ENCODE data around the gene SCT. TPM values are rescaled to one million over a fixed set of nuclear protein-coding genes. Genes with fewer than 3 reads are reported as not detected.

Gene SCT
- total RNA-seq, 4 donors from 2014 or later = not detected

GRCh38 chr11:643849-644738 lies 17.1 kb upstream of the SCT start:
- Histone ChIP-seq H3K4me1 (peaks cover 0 to 17% of the 10 kb centered on the region in 2 donors), H3K36me3 (peaks cover 7 to 10% of the 10 kb centered on the region in 2 donors), H3K27me3 (no peaks in the 10 kb centered on the region), H3K9me3 (no peaks in the 10 kb centered on the region), H3K27ac (no peak overlapping the region), H3K4me3 (replicated peaks in 1 of 3) (no peak overlapping the region)
- TF ChIP-seq CTCF (IDR thresholded peaks at IDR 0.05) = no peak
- no peak for TF ChIP-seq POLR2A (IDR thresholded peaks at IDR 0.05)
- no peak for DNase-seq
- intact Hi-C loops (cut with DNase I) = no loop called here
- 93 to 95% methylated on average over 32 to 33 of the region's 50 CpGs for WGBS, 2 donors

GRCh38 chr11:643366-643765 lies 16.4 kb upstream of the SCT start:
- no peaks in the 10 kb centered on the region for H3K27me3 ChIP-seq
- H3K4me3 ChIP-seq (replicated peaks in 1 of 3) = no peak overlapping the region
- DNase-seq = no peak
- no peak for TF ChIP-seq POLR2A (IDR thresholded peaks at IDR 0.05)
- no peak for TF ChIP-seq CTCF (IDR thresholded peaks at IDR 0.05)
- intact Hi-C loops (cut with DNase I) = no loop called here
- H3K9me3 ChIP-seq = no peaks in the 10 kb centered on the region
- H3K27ac ChIP-seq = no peak overlapping the region
- peaks cover 0 to 24% of the 10 kb centered on the region in 2 donors for H3K4me1 ChIP-seq
- H3K36me3 ChIP-seq = peaks cover 7 to 10% of the 10 kb centered on the region in 2 donors
- WGBS, 2 donors = 94 to 99% methylated on average over 7 to 8 of the region's 9 CpGs

GRCh38 chr11:641806-642370 lies 14.9 kb upstream of the SCT start:
- DNase-seq = no peak
- Histone ChIP-seq H3K9me3 (no peaks in the 10 kb centered on the region), H3K4me1 (peaks cover 0 to 39% of the 10 kb centered on the region in 2 donors), H3K27me3 (no peaks in the 10 kb centered on the region), H3K36me3 (peaks cover 7 to 10% of the 10 kb centered on the region in 2 donors), H3K27ac (no peak overlapping the region), H3K4me3 (replicated peaks in 1 of 3) (no peak overlapping the region)
- intact Hi-C loops (cut with DNase I) = no loop called here
- WGBS, 2 donors = 93 to 95% methylated on average over 15 to 19 of the region's 19 CpGs
- no peak for TF ChIP-seq POLR2A (IDR thresholded peaks at IDR 0.05)
- TF ChIP-seq CTCF (IDR thresholded peaks at IDR 0.05) = no peak

- DNase-seq = no peak
- Histone ChIP-seq H3K9me3 (no peaks in the 10 kb centered on the region), H3K27ac (no peak overlapping the region), H3K36me3 (peaks cover 7 to 10% of the 10 kb centered on the region in 2 donors), H3K4me3 (replicated peaks in 1 of 3) (no peak overlapping the region), H3K4me1 (peaks cover 0 to 44% of the 10 kb centered on the region in 2 donors), H3K27me3 (no peaks in the 10 kb centered on the region)
- TF ChIP-seq CTCF (IDR thresholded peaks at IDR 0.05) (no peak), POLR2A (IDR thresholded peaks at IDR 0.05) (no peak)
- WGBS, 2 donors = 60 to 71% methylated on average over 23 to 29 of the region's 69 CpGs
- intact Hi-C loops (cut with DNase I) = no loop called here
Measured at GRCh38 chr11:640021-640706, 13.2 kb upstream of the SCT start.
